ENCODE measurements around the gene ZNF547. TPM values are rescaled to one million over a fixed set of nuclear protein-coding genes. Genes with fewer than 3 reads are reported as not detected.

Gene ZNF547
- polyA plus RNA-seq, 2 of the 4 experiments (the other 2 are of a cell fraction): 2.0 to 2.9 TPM

DNA sequence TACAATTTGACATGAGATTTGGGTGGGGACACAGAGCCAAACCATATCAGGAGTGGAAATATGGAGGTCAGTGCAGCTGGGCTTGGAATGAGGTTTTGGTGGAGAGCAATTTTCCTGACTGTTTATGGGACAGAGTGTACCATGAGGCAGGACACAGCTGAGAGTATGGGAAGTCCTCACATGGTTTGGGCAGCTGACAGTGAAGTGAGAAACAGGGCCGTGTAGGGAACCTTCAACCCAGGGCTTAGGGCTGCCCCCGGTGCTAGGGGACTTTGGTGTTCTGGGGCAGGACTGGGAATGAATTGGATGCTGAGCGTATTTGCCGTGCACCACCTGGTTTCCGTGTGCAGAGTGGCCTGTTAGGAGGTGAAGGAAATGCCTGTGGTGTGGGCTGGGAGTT, 32.4 kb downstream of the ZNF547 start:
- Histone ChIP-seq H3K4me1 (no peaks in the 10 kb centered on the region), H3K27ac (no peak overlapping the region), H3K4me3 (no peak overlapping the region), H3K4me2 (no peak overlapping the region), H3K9me3 (peaks cover 81% of the 10 kb centered on the region)
- ChIA-PET CTCF (no interaction called here), POLR2A (no interaction called here)
- TF ChIP-seq KDM5A (IDR thresholded peaks at IDR 0.05) (no peak), E2F6 (IDR thresholded peaks at IDR 0.05; ENCODE audit: borderline replicate concordance, low read depth) (no peak), TP53 (CRISPR knock-in tag; IDR thresholded peaks at IDR 0.05) (no peak), ZFP36 (IDR thresholded peaks at IDR 0.05; ENCODE audit: borderline replicate concordance, partially characterized antibody) (no peak), RFX5 (IDR thresholded peaks at IDR 0.05) (no peak), ESRRA (IDR thresholded peaks at IDR 0.05; ENCODE audit: borderline replicate concordance, low read length) (no peak), EHMT2 (IDR thresholded peaks at IDR 0.05; ENCODE audit: low read depth) (no peak), FOXS1 (CRISPR knock-in tag; IDR thresholded peaks at IDR 0.05) (no peak), SMC3 (IDR thresholded peaks at IDR 0.05) (no peak), JUN (IDR thresholded peaks at IDR 0.05) (no peak), NFE2L2 (conservative IDR thresholded peaks at IDR 0.05; ENCODE audit: low read length) (no peak), USF2 (IDR thresholded peaks at IDR 0.05) (no peak), HOXB5 (CRISPR knock-in tag; IDR thresholded peaks at IDR 0.05) (no peak), HES2 (IDR thresholded peaks at IDR 0.05) (no peak), POLR2A (IDR thresholded peaks at IDR 0.05; ENCODE audit: low read length) (no peak), HEYL (CRISPR knock-in tag; IDR thresholded peaks at IDR 0.05) (no peak), MAX (IDR thresholded peaks at IDR 0.05) (no peak), BHLHE40 (IDR thresholded peaks at IDR 0.05; ENCODE audit: low read depth, low read length) (no peak), PHF8 (IDR thresholded peaks at IDR 0.05; ENCODE audit: borderline replicate concordance, low read depth) (no peak)
- no peak for DNase-seq (ENCODE audit: low read depth in 1 of 2, low spot score in 1 of 2)
- no peak for FAIRE-seq
- WGBS (ENCODE audit: missing lambda C conversion rate): 76% methylated on average over 5 of the region's 5 CpGs
- no peak for ATAC-seq

- 91% methylated on average over 5 of the region's 5 CpGs for WGBS (ENCODE audit: missing lambda C conversion rate)
- Histone ChIP-seq H3K4me1 (no peaks in the 10 kb centered on the region), H3K4me2 (no peak overlapping the region), H3K9me3 (peaks cover 90% of the 10 kb centered on the region), H3K4me3 (no peak overlapping the region), H3K27ac (no peak overlapping the region)
- CTCF ChIA-PET: interaction anchor here (1.0 kb wide), 1 partner anchor 8 kb away, joined by 3 read pairs; no protein-coding TSS in a partner anchor
- POLR2A ChIA-PET: no interaction called here
- TF ChIP-seq RARB (CRISPR knock-in tag; IDR thresholded peaks at IDR 0.05) (no peak), TP53 (CRISPR knock-in tag; IDR thresholded peaks at IDR 0.05) (no peak), ESRRA (IDR thresholded peaks at IDR 0.05; ENCODE audit: borderline replicate concordance, low read length) (no peak), HOXB5 (CRISPR knock-in tag; IDR thresholded peaks at IDR 0.05) (no peak), SREBF2 (IDR thresholded peaks at IDR 0.05) (no peak), PHF8 (IDR thresholded peaks at IDR 0.05; ENCODE audit: borderline replicate concordance, low read depth) (no peak), USF2 (IDR thresholded peaks at IDR 0.05) (no peak), BHLHE40 (IDR thresholded peaks at IDR 0.05; ENCODE audit: low read depth, low read length) (no peak), NPAS2 (CRISPR knock-in tag; IDR thresholded peaks at IDR 0.05; ENCODE audit: borderline replicate concordance) (no peak), NR3C1 (IDR thresholded peaks at IDR 0.05) (no peak), ZSCAN20 (CRISPR knock-in tag; IDR thresholded peaks at IDR 0.05) (no peak), ELK1 (IDR thresholded peaks at IDR 0.05; ENCODE audit: low read depth, low read length) (no peak), CHD4 (IDR thresholded peaks at IDR 0.05; ENCODE audit: borderline replicate concordance) (no peak), EHMT2 (IDR thresholded peaks at IDR 0.05; ENCODE audit: low read depth) (no peak), EP300 (IDR thresholded peaks at IDR 0.05) (no peak), HOXA7 (CRISPR knock-in tag; IDR thresholded peaks at IDR 0.05) (no peak), CBX8 (IDR thresholded peaks at IDR 0.05) (no peak), FOSL2 (IDR thresholded peaks at IDR 0.05) (no peak), FOSL2 (CRISPR knock-in tag; IDR thresholded peaks at IDR 0.05) (no peak), HES2 (IDR thresholded peaks at IDR 0.05) (no peak)
- TF ChIP-seq, protein P1, sequence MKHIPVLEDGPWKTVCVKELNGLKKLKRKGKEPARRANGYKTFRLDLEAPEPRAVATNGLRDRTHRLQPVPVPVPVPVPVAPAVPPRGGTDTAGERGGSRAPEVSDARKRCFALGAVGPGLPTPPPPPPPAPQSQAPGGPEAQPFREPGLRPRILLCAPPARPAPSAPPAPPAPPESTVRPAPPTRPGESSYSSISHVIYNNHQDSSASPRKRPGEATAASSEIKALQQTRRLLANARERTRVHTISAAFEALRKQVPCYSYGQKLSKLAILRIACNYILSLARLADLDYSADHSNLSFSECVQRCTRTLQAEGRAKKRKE (CRISPR knock-in tag; IDR thresholded peaks at IDR 0.05; ENCODE audit: low read depth): no peak
- no peak for ATAC-seq
- no peak for FAIRE-seq
- no peak for DNase-seq (ENCODE audit: low read depth in 1 of 2, low spot score in 1 of 2)
Measured at GRCh38 chr19:57398868-57399267, 35.5 kb downstream of the ZNF547 start.

All from A549 (cell line).